Right renal cortex interstitium (tissue), 3 donors: ENCODE results near the gene THBS2. TPM values are rescaled to one million over a fixed set of nuclear protein-coding genes. Genes with fewer than 3 reads are reported as not detected.
"Not testable (repeated sequence)": the region's sequence is repeated elsewhere in the genome, so short reads cannot be mapped to it uniquely, and the experiment has no call there.

Experiments used
- DNase-seq, 3 donors: peaks; one replicate each; pipeline ENCODE4 v3.0.0-alpha.2; 2013; ENCODE audit warnings: low read depth in 3 of 3, low spot score in 2 of 3
- polyA plus RNA-seq, 3 donors: library from polyadenylated mRNA; unstranded; fragments of 120-200 nt; gene quantifications; one replicate each; pipeline ENCODE4 v1.2.1, GENCODE V29; 2013; ENCODE audit not compliant: insufficient read length in 3 of 3

Gene THBS2
- polyA plus RNA-seq, 3 donors = 9.0 to 12.2 (median 11.9) TPM

DNA sequence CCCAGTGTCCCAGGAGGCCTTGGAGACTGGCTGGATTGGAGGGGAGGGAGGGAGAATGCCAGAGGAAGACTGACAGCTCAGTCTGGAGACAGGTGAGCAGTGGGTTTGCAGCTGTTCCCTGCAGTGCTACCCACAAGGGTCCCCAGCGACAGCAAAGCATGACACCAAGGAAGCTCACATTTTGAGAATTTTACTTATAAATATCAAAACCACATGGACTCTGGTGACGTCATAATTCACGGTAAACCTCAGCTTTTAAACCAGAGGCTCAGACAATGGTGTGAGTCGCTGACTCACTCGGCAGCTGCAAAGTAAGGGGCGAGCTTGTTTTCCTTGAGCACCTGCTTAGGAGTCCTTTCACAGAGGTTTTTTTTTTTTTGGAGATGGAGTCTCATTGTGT, 65.2 kb downstream of the THBS2 start:
- no peak for DNase-seq

DNA sequence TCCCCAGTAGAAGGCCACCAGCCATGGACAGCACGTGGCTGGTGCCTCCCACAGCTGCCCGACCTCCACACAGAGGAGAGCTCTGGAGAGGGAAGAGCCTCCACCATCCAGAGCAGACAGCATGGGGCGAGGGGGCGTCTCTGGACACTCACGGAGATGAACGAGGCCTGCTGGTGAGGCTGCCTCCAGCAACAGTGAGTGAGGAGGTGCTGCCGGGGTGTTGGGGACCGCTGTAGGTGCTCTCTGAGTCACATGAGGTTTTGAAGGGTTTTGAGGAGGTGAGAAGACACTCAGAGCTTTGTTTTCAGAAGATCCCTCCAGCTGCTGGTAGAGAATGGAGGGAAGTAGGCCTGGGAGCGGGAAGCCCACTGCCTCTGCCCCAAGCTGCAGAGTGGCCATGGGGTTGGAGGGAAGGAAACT, 65.6 kb downstream of the THBS2 start:
- no peak for DNase-seq

- DNase-seq = no peak
Observed at GRCh38 chr6:169186496-169187169, 67.0 kb downstream of the THBS2 start.

DNA sequence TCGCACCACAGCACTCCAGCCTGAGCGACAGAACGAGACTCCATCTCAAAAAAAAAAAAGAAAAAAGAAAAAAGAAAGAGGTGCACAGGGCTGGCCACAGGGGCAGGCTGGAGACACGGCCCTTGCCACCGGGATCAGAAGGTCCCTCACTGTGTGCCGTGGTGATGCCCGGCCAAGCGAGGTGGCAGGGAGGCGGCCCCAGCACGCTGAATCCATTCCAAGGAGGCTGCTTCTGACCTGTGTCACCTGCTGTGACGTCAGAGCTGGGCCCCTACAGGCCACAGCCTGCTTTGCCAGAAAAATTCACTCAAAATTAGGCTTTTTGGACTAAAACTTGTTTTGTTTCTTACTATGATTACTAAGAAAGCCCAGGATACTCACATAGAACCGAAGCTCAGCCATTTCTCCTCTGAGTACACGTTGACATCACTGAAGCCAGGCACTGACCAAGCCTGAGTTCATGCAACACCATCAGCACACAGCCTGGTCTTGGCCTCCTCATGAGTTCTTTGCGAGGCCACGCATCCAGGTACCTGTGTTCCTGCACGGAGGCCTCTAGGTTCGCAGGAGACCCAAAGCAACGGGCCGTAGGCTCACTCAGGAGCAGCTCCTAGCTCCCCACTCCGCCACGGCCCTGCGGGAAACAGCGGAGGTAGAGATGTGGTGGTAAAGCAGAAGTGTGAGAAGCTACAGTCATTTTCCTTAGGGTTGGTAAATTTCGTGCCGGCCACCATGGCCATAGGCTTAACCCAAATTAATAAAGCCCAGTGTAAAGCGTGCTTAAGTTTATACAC, 67.8 kb downstream of the THBS2 start:
- no peak for DNase-seq

- DNase-seq = no peak
Observed at GRCh38 chr6:169185011-169185521, 68.6 kb downstream of the THBS2 start.

DNA sequence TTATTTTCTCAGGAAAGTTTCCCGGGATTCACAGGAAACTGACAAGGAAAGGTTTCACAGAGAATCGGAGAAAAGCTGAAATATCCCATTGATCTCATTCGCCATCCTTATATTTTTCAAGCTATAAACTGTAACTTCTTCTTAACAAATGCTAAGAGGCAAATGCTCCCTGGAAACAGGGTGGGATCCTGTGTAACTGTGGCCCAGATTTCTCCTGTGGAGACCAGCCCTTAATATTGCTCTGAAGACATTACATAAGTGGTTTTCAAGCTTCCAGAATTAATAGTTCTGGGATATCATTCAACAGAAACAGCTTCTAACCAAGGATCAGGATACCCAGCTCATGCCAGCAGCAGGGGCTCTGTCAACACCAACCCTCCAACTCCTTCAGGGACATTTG, 69.2 kb downstream of the THBS2 start:
- no peak for DNase-seq

- no peak for DNase-seq
Observed at GRCh38 chr6:169183233-169183632, 70.4 kb downstream of the THBS2 start.

DNA sequence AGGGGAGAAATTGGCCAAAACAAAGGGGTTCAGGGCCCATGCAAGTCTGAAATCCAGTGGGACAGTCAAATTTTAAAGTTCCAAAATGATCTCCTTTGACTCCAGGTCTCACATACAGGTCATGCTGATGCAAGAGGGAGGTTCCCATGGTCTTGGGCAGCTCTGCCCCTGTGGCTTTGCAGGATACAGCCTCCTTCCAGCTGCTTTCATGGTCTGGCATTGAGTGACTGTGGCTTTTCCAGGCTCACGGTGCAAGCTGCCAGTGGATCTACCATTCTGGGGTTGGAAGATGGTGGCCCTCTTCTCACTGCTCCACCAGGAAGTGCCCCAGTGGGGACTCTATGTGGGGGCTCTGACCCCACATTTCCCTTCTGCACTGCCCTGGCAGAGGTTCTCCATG, 73.8 kb downstream of the THBS2 start:
- not testable (repeated sequence) for DNase-seq

GRCh38 chr6:169177516-169178166, 76.0 kb downstream of the THBS2 start:
- DNase-seq = no peak

DNA sequence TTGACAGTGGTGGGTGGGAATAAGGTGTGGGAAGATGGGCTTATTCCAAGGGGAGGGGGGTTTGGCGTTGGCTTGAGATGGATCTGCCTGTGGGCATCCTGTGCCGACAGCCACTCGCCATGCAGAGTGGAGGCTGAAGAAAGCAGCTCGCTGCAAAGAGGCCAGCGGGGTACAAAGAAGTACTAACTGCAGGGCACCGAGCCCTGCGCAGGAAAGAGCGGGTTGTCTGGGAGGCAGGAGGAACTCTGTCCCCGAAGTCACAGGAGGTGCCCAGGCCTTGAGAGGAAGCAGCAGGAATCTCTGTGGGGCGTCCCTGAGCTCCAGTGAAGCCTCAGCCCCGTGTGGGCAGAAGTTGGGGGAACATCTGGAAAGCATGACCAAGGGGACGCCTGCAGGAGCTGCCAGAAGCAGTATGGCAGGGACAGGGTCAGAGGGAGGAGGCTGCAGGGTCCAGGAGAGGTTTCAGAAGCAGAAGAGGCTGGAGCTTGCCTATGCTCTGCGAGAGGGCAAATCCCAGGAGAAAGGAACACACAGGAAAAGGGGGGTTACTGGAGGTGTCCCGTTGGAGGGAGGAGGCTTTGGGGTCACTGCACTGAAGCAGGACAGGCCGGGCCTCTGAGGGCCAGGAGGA, 77.2 kb downstream of the THBS2 start:
- no peak for DNase-seq

GRCh38 chr6:169175360-169175887, 78.2 kb downstream of the THBS2 start:
- no peak for DNase-seq

GRCh38 chr6:169174516-169175359, 78.9 kb downstream of the THBS2 start:
- DNase-seq = no peak

DNA sequence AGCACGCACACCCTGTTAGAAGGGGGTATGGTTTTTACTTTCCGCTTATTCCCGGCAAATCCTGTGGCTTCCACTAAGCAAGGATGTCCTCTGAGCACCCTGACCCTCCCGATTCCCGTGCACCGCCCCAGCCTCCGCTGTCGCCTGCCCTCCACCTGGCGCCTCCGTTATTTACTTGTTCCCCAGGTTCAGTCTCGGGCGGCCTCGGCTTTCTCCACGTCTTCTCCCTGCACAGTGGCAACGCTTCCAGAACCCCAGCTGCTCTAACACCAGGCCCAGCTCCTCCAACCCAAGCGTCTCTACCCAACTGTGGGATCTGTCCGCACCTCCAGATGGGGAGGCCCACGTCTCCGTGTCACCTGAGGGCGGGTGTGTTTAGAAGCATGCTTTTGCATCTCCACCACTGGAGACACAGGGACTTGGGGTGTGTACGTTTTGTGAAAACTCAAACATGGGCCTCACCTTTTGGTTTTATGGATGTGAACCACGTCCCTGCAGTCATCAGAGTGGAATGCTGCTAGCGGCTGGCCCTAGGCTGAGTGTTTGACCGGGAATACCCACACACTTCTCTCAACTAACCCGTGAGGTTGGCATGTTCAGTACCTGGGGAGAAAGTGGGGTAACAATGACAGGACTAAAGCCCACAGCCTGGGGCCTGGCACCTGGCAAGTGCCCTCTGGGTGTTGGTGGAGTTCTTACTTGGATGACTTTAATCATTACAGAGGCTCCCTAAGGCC, 79.9 kb downstream of the THBS2 start:
- DNase-seq = no peak

DNA sequence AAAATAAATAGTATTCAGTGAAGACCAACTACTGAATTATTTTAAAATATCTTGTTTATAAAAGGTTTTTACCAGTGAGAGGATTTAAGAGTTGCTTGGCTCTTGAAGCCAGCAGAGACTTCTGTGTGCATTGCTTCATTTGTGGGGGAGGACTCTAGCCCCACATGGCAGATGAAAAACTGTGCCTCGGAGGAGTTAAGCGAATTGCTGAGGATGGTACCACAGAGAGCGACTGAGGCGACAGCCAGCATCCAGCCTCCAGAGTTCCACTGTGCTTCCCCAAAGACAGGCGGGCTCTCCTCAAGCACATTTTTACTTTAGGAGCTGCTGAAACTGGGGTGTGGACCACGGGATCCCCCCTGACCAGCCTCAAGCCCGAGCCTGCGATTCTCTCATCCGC, 80.7 kb downstream of the THBS2 start:
- no peak for DNase-seq

DNA sequence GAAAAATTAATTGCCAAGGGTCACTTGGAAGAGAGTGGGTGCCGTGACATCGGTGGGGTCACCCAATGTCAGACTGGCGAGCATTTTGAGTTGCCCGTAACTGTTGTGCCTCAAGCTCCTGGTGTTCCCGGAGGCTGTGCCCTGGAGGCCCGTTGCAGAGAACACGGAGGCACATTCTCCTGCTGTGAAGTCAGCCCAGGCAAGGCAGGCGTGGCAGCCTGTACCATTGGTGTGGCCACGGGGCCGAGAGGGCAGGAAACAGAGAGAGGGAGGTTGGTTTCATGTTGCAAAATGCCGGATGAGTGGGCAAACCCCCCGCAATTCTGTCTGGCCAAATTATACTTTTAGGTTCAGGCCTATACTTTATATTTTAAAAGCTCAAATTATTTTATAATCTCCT, 81.2 kb downstream of the THBS2 start:
- no peak for DNase-seq

DNA sequence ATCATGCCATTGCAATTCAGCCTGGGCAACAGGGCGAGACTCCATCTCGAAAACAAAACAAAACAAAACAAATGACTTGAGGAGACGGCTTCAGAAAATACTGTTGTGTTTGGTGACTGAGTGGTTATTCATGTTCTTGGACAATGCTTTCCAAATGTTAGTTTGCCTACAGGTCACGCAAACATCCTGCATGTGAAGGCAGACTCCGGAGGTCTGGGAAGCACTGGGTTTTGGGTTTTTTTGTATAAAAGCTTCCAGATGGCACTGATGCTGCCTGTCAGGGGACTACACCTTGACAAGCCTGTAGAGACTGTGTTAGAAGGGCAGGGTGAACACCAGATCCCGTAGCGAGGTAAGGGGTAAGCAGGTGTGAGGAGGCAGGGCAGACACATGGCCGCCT, 81.7 kb downstream of the THBS2 start:
- DNase-seq = no peak

GRCh38 chr6:169171016-169171415, 82.6 kb downstream of the THBS2 start:
- DNase-seq = no peak

GRCh38 chr6:169170583-169170955, 83.1 kb downstream of the THBS2 start:
- no peak for DNase-seq

DNA sequence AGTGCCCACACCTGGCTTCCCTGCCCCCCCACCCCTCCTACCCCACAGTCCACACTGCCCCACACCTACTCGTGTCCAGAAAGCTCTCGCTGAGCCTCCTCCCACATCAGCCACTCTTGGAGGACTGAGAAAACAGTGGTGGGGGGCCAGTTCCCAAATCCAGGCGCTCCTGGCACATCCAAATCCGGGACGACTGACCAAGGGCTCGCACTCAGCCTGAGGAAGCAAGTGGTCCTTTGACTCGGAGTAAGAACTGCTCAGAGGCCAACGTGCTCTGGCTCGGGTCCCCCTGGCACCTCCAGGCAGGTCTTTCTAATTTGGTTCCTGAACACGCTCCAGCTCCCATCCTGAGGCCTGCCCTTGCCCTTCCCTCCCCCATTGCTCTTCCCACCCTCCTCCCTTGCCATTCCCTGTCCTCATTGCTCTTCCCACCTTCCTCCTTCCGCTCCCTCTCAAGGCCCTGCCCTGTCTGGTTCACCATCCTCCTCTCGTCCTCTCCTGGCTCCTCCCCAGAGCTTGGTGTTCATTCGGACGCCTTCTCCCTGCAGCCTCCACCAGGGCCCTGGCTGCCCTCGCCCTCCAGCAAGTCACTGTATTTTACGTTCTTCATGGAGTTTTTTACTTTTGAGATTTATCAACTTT, 83.6 kb downstream of the THBS2 start:
- no peak for DNase-seq
